ENCODE results near the gene MVB12B.

MVB12B gene

DNA sequence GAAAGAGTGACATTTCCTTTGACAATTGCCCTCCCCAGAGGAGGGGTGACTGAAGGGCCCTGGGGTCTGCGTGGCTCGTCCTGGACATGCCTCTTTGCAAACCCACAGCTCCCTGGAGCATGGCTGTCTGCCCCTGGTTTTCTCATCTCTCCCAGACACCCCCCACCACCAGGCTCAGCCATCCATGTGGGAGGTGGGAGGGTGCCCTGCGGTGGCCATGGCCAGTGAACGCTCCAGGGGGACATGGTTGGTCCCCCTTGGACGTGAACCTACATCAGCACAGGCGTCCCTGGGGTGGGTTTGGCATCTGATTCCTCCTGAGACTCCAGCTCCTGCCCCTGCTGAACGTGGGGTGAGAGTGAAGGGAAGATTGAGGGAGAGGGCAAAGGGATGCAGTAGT, 219.4 kb downstream of the MVB12B start:
- DNase-seq: no peak
- intact Hi-C loops (cut with DNase I; ENCODE audit: low total_unique reads): no loop called here
- H3K4me3 ChIP-seq: no peak overlapping the region
- H3K4me1 ChIP-seq: no peaks in the 10 kb centered on the region
- no peak overlapping the region for H3K27ac ChIP-seq
- H3K9me3 ChIP-seq: no peaks in the 10 kb centered on the region
- H3K36me3 ChIP-seq: no peaks in the 10 kb centered on the region
- peaks cover 0 to 9% of the 10 kb centered on the region in 2 donors for H3K27me3 ChIP-seq
- TF ChIP-seq CTCF (IDR thresholded peaks at IDR 0.05): no peak

DNA sequence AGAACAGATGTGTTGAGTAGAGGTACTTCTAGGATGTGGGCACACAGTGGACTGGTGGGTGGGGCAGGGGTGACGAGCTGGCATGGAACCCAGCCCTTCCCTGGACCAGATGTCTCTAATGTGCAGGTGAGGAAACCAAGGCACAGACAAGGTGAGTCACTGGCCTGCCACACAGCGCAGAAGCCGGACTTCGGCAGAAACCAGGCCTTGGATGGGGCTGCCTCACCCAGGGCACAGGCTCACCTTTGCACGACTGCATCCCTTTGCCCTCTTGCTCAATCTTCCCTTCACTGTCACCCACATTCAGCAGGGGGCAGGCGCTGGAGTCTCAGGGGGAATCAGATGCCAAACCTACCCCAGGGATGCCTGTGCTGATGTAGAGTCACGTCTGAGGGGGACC, 221.7 kb downstream of the MVB12B start:
- H3K36me3 ChIP-seq: no peaks in the 10 kb centered on the region
- no peaks in the 10 kb centered on the region for H3K4me1 ChIP-seq
- H3K4me3 ChIP-seq: no peak overlapping the region
- no peak overlapping the region for H3K27ac ChIP-seq
- DNase-seq: no peak
- TF ChIP-seq CTCF (IDR thresholded peaks at IDR 0.05): no peak
- no peaks in the 10 kb centered on the region for H3K9me3 ChIP-seq
- H3K27me3 ChIP-seq: peaks cover 0 to 19% of the 10 kb centered on the region in 2 donors
- intact Hi-C loops (cut with DNase I; ENCODE audit: low total_unique reads): no loop called here

GRCh38 chr9:126549246-126550006, 222.8 kb downstream of the MVB12B start:
- H3K27me3 ChIP-seq: peaks cover 0 to 19% of the 10 kb centered on the region in 2 donors
- no peak overlapping the region for H3K27ac ChIP-seq
- DNase-seq: no peak
- H3K4me3 ChIP-seq: no peak overlapping the region
- intact Hi-C loops (cut with DNase I; ENCODE audit: low total_unique reads): no loop called here
- no peaks in the 10 kb centered on the region for H3K4me1 ChIP-seq
- no peak for TF ChIP-seq CTCF (IDR thresholded peaks at IDR 0.05)
- H3K36me3 ChIP-seq: no peaks in the 10 kb centered on the region
- no peaks in the 10 kb centered on the region for H3K9me3 ChIP-seq

- Histone ChIP-seq H3K4me3 (no peak overlapping the region), H3K9me3 (no peaks in the 10 kb centered on the region), H3K36me3 (no peaks in the 10 kb centered on the region), H3K27ac (no peak overlapping the region), H3K27me3 (peaks cover 0 to 16% of the 10 kb centered on the region in 2 donors), H3K4me1 (no peaks in the 10 kb centered on the region)
- intact Hi-C loops (cut with DNase I; ENCODE audit: low total_unique reads): no loop called here
- DNase-seq: no peak
- no peak for TF ChIP-seq CTCF (IDR thresholded peaks at IDR 0.05)
Measured at GRCh38 chr9:126550891-126551351, 224.3 kb downstream of the MVB12B start.

DNA sequence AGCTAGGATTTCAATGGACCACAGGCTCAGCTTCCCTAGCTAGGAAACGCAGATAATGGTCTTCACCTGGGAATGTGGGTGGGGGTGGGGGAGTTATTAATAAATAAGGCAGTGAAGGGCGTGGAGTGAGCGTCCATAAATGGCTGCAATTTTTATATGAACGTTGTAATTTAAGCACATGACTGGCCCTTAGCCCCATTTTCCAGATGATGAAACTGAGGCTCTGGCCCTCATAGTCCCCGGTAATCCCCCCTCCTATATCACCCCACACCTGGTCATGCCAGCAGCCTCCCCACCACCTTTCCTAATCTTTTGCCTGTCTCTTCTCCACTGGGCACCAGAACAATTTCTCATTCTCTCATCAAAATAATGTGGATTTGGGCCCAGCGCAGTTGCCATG, 225.2 kb downstream of the MVB12B start:
- no peak for TF ChIP-seq CTCF (IDR thresholded peaks at IDR 0.05)
- Histone ChIP-seq H3K4me1 (no peaks in the 10 kb centered on the region), H3K9me3 (no peaks in the 10 kb centered on the region), H3K36me3 (no peaks in the 10 kb centered on the region), H3K4me3 (no peak overlapping the region), H3K27ac (no peak overlapping the region), H3K27me3 (peaks cover 0 to 21% of the 10 kb centered on the region in 2 donors)
- intact Hi-C loops (cut with DNase I; ENCODE audit: low total_unique reads): no loop called here
- no peak for DNase-seq
